Activated naive CD8-positive, alpha-beta T cell treated with anti-CD3 and anti-CD28 coated beads, Interleukin-2, amount 10 ng/mL, durations not matched to agents 7 days and 5 days (primary cell): ENCODE results near the gene TDRD6. TPM values are rescaled to one million over a fixed set of nuclear protein-coding genes. Genes with fewer than 3 reads are reported as not detected.

Experiments
- ATAC-seq: fragments of 150-1000 bp; cut with Tn5 transposase; one replicate; pipeline ENCODE4 v1.10.0; 2021; ENCODE audit warnings: low read depth, moderate library complexity
- POLR2A ChIA-PET: fragments of 350-600 bp; sonication (Branson Sonifier 250); formaldehyde crosslinking; loops from one replicate; lab custom pipeline; 2021; ENCODE audit warnings: antibody characterized with exemption; lab: Charles Lee
- DNase-seq: peaks from one replicate; pipeline ENCODE4 v3.0.0; 2021
- H3K27ac Mint-ChIP-seq: one replicate; pipeline ENCODE4 v1.8.0; 2022; ENCODE audit warnings: mild to moderate bottlenecking, mixed read lengths
- H3K27me3 Mint-ChIP-seq: one replicate; pipeline ENCODE4 v1.8.0; 2022; ENCODE audit warnings: mild to moderate bottlenecking, moderate library complexity, mixed read lengths
- H3K36me3 Mint-ChIP-seq: one replicate; pipeline ENCODE4 v1.8.0; 2021; ENCODE audit warnings: mild to moderate bottlenecking, mixed read lengths
- H3K4me1 Mint-ChIP-seq: one replicate; pipeline ENCODE4 v1.8.0; 2021; ENCODE audit warnings: mixed read lengths
- H3K4me3 Mint-ChIP-seq: one replicate; pipeline ENCODE4 v1.8.0; 2022; ENCODE audit warnings: mild to moderate bottlenecking, moderate library complexity, mixed read lengths
- H3K9me3 Mint-ChIP-seq: one replicate; pipeline ENCODE4 v1.8.0; 2021; ENCODE audit warnings: mixed read lengths
- total RNA-seq, 2 experiments: library from RNA; stranded (reverse); gene quantifications; one replicate each; pipeline ENCODE4 v1.2.3, GENCODE V29; 2021

The TDRD6 gene
- total RNA-seq, 2 experiments from 2014 or later = not detected

DNA sequence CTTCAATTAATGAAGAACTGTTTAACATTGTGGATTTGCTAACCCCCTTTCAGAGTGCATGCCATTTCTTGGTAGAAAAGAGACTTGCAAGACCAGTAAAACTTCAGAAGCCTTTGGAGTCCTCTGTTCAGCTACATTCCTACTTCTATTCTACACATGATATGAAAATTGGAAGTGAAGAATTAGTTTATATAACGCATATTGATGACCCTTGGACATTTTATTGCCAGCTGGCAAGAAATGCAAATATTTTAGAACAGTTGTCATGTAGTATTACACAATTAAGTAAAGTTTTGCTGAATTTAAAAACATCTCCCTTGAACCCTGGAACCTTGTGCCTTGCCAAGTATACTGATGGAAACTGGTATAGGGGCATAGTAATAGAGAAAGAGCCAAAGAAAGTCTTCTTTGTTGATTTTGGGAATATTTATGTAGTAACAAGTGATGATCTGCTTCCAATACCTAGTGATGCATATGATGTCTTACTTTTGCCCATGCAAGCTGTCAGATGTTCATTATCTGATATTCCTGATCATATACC lies 3.3 kb downstream of the TDRD6 start:
- Mint-ChIP-seq H3K9me3 (peaks cover 2% of the 10 kb centered on the region), H3K36me3 (no peaks in the 10 kb centered on the region), H3K4me3 (no peak overlapping the region), H3K4me1 (no peaks in the 10 kb centered on the region), H3K27ac (no peak overlapping the region), H3K27me3 (peaks cover 16% of the 10 kb centered on the region)
- POLR2A ChIA-PET = no interaction called here
- no peak for ATAC-seq
- DNase-seq = no peak

DNA sequence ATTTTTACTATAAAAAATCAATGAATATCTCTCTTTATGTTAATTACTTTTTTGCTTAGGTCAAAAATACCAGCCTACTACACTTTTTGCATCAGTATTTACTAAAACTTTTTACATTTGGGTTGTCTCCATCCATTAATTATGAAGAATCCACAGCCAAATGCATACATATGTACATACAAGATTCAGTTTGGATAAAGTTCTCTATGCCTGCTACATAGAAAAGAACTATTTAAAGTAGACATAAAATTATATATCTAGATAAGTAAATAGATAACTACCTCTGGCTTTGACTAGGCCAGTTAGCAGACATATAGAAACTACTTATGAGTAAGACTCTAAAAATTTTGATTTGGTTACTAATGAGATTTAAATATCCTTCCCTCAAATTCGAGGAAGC lies 12.3 kb downstream of the TDRD6 start:
- no peak overlapping the region for H3K4me3 Mint-ChIP-seq
- no peaks in the 10 kb centered on the region for H3K9me3 Mint-ChIP-seq
- ATAC-seq = no peak
- DNase-seq = no peak
- no peak overlapping the region for H3K27ac Mint-ChIP-seq
- H3K4me1 Mint-ChIP-seq = no peaks in the 10 kb centered on the region
- no peaks in the 10 kb centered on the region for H3K36me3 Mint-ChIP-seq
- peaks cover 30% of the 10 kb centered on the region for H3K27me3 Mint-ChIP-seq
- POLR2A ChIA-PET = no interaction called here

DNA sequence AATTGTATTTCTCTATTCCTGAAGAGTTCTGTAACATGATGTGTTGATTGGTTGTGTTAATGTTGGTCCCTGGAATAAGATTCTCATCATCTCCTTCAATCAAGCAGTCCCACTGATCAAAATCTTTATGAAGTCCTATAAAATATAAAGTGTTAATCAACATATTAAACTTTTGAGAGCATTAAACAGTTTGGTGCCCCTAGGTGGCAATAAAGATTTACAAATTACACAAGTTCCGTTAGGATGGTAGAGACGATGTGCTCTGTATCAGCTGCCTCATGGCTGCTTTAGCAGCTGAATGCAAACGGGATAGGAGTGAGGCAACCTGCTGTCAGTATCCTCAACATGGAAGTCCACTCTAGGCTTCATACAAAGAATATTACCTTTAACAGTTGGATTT lies 16.9 kb downstream of the TDRD6 start:
- Mint-ChIP-seq H3K27me3 (peaks cover 33% of the 10 kb centered on the region), H3K36me3 (no peaks in the 10 kb centered on the region), H3K4me3 (no peak overlapping the region), H3K27ac (no peak overlapping the region), H3K4me1 (peaks cover 2% of the 10 kb centered on the region), H3K9me3 (no peaks in the 10 kb centered on the region)
- ATAC-seq (no peak), DNase-seq (no peak)
- POLR2A ChIA-PET = no interaction called here

DNA sequence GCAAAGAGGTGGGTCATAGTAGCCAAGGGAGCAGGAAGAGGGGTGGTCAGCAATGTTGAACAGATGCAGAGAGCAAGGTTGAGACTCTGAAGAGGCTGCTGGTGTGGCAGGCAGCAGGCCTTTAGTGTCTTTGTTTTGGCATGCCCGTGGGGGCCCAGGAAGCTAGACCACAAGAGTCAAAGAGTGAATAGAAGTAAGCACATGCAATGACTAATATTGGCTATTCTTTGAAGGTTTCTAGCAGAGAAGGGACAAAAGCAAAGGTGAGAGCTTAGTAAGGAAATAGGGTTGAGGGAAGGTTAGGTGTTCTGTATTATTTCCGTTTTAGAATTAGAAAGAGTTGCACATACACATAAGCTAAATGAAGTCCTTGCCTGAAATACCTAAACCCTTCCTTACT lies 18.8 kb downstream of the TDRD6 start:
- Mint-ChIP-seq H3K36me3 (no peaks in the 10 kb centered on the region), H3K27ac (no peak overlapping the region), H3K4me1 (peaks cover 2% of the 10 kb centered on the region), H3K27me3 (peaks cover 34% of the 10 kb centered on the region), H3K4me3 (no peak overlapping the region), H3K9me3 (no peaks in the 10 kb centered on the region)
- DNase-seq (no peak), ATAC-seq (no peak)
- POLR2A ChIA-PET = no interaction called here

DNA sequence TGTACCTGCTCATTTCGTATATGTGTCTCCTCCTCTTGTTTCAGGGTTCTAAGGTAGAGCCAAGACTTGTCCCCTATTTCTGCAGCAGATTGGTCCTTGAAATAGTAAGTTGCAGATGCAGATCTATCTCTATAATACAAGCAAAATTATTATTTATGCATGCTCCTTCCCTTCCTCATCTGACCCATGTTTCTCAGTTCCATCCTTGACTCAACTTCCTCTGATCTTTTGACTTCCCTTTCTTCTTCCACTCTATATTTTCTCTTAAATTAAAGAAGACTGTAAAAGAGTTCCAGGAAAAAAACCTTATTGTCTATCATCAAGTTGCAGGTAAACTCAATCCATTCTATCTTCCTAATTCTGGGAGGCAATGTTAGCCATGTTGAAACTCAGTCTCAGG lies 23.8 kb downstream of the TDRD6 start:
- H3K27ac Mint-ChIP-seq = no peak overlapping the region
- no peaks in the 10 kb centered on the region for H3K9me3 Mint-ChIP-seq
- peaks cover 19% of the 10 kb centered on the region for H3K27me3 Mint-ChIP-seq
- H3K36me3 Mint-ChIP-seq = no peaks in the 10 kb centered on the region
- H3K4me3 Mint-ChIP-seq = no peak overlapping the region
- no peak for ATAC-seq
- no peak for DNase-seq
- H3K4me1 Mint-ChIP-seq = no peaks in the 10 kb centered on the region
- POLR2A ChIA-PET = no interaction called here

DNA sequence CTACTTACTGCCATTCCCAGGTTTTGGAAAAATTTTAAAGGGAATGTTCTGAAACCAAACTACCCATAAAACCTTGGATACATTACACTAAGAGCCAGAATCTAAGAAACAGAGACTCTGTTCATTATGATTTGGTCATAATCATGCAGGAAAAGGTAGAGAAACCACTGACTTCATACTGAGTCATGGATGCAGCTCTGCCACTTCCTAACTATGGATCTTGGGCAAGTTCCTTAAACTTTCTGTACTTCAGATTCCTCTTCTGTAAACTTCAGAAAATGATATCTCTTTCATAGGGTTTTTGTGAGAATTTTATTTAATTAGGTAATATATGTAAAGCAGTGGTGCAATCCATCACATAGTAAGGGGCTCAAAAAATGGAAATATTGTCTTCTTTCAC lies 27.5 kb downstream of the TDRD6 start:
- H3K36me3 Mint-ChIP-seq = no peaks in the 10 kb centered on the region
- ATAC-seq (no peak), DNase-seq (no peak)
- H3K4me1 Mint-ChIP-seq = no peaks in the 10 kb centered on the region
- POLR2A ChIA-PET = no interaction called here
- H3K27me3 Mint-ChIP-seq = peaks cover 11% of the 10 kb centered on the region
- no peak overlapping the region for H3K4me3 Mint-ChIP-seq
- H3K9me3 Mint-ChIP-seq = no peaks in the 10 kb centered on the region
- no peak overlapping the region for H3K27ac Mint-ChIP-seq

DNA sequence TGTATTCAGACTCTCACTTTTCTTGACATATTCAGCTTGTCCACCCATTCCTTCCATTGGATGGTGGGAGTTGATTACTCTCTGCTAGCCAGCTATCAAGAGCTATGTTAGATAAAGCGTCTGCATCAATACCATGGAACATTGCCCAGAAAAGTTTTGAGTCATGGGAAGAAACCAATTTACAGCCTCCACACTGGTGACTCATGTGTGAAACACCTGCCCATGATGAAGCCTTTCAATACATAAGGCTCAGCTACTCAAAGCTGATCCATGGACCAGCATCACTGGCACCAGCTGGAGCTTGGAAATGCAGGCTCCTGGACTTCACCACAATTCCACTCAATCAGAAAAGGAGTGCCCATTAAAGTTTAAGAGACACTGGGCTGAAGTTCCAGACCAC lies 31.4 kb downstream of the TDRD6 start:
- Mint-ChIP-seq H3K9me3 (no peaks in the 10 kb centered on the region), H3K27me3 (peaks cover 9% of the 10 kb centered on the region), H3K36me3 (no peaks in the 10 kb centered on the region), H3K27ac (no peak overlapping the region), H3K4me3 (no peak overlapping the region), H3K4me1 (no peaks in the 10 kb centered on the region)
- no peak for ATAC-seq
- POLR2A ChIA-PET = no interaction called here
- DNase-seq = no peak

DNA sequence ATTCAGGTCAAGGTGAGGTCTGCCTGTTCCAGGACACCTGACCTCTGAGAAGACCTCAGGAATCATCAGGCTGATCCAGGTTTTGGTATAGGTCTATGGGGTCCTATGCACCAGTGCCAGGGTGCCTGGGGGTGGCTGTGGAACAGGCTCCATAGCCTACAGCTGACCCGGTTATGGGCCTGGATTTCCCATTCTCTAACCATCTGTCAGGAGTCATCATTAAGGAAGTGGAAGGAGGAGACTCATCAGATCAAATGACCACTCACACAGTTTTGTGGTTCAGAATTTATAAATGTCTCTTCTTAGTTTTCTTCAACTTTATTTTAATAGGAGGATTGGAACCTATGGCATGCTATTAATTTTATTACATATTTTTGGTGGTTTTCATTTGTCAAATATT lies 32.7 kb downstream of the TDRD6 start:
- Mint-ChIP-seq H3K36me3 (no peaks in the 10 kb centered on the region), H3K4me1 (no peaks in the 10 kb centered on the region), H3K4me3 (no peak overlapping the region), H3K27ac (no peak overlapping the region), H3K9me3 (no peaks in the 10 kb centered on the region), H3K27me3 (peaks cover 10% of the 10 kb centered on the region)
- ATAC-seq (no peak), DNase-seq (no peak)
- POLR2A ChIA-PET = no interaction called here

DNA sequence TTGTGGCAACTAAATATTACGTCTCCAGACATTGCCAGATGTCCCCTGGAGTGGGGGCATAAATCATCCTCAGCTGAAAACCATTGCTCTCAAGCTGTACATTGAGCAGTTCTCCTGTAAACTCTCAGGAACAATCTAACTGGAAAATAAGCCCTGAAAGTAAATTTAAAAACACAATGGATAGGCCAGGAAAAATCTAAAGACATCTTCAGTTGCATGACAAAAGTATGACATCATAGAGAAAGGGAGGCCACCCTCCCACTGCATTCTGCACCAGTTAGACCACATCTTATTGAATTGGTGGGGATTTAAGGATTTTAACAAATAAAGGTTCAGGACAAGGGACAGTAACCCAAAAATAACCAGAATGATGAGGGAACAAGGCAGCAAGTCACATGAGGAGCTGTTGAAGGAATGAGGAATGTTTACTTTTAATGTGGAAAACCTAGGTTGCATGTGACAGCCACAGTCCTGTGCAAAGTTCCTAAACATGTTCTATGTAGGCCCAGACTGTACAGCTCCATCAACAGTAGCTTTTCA lies 42.2 kb downstream of the TDRD6 start:
- peaks cover 34% of the 10 kb centered on the region for H3K27me3 Mint-ChIP-seq
- no peak overlapping the region for H3K4me3 Mint-ChIP-seq
- H3K9me3 Mint-ChIP-seq = no peaks in the 10 kb centered on the region
- H3K27ac Mint-ChIP-seq = no peak overlapping the region
- POLR2A ChIA-PET = no interaction called here
- H3K36me3 Mint-ChIP-seq = no peaks in the 10 kb centered on the region
- ATAC-seq = no peak
- no peaks in the 10 kb centered on the region for H3K4me1 Mint-ChIP-seq
- no peak for DNase-seq

DNA sequence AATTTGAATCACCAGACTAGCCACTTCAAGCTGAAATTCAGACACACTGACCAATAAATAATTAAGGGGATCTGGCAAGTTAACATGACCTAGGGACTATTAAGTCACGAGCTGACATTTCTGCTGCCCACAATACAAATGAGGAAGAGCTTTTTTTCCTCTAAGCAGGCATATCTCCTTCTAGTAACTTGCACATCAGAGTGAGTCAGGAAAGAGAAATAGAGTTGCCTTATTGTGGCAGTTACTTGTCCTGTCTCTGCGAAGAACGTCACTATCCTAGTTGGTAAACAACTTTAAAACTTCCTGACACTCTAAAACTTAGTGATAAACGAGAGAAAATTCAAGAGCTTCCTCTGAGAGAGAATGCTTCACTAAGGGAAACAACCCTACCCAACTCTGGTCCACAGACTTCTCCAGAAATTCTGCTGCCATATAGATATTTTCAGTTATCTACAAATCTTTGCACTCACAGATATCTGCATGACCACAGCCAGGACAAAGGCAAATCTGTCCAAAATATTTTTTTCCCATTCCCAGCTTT lies 43.3 kb downstream of the TDRD6 start:
- no peak overlapping the region for H3K4me3 Mint-ChIP-seq
- POLR2A ChIA-PET = no interaction called here

DNA sequence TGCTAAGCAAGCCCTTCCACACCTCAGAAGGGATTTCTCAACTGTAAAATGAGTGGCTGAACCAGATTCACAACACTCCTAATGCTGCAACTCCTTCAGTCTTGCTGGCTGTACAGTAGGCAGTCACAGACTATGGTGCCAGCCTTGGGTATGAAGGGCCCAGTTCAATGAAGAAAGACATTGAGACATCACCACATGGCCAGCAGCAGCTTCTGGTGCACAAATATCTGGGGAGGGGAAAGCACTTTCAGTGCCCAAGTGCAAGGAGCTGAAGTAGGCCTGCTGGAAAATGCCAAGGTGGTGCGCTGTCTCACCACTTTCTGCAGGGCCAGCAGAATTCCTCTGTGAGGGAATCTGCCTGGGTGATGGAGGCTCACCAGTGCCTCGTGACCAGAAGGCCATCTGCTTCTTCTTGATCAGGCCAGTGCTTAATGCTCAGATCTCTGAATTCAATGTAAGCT lies 45.7 kb downstream of the TDRD6 start:
- DNase-seq (no peak), ATAC-seq (no peak)
- POLR2A ChIA-PET = no interaction called here
- Mint-ChIP-seq H3K27ac (no peak overlapping the region), H3K36me3 (no peaks in the 10 kb centered on the region), H3K4me1 (no peaks in the 10 kb centered on the region), H3K9me3 (no peaks in the 10 kb centered on the region), H3K27me3 (peaks cover 50% of the 10 kb centered on the region), H3K4me3 (no peak overlapping the region)

More for the DNA sequence above, 43.3 kb downstream of the TDRD6 start:
- H3K27me3 Mint-ChIP-seq = peaks cover 41% of the 10 kb centered on the region
- no peaks in the 10 kb centered on the region for H3K36me3 Mint-ChIP-seq
- ATAC-seq = no peak
- no peaks in the 10 kb centered on the region for H3K4me1 Mint-ChIP-seq
- no peak for DNase-seq
- no peaks in the 10 kb centered on the region for H3K9me3 Mint-ChIP-seq
- H3K27ac Mint-ChIP-seq = no peak overlapping the region

DNA sequence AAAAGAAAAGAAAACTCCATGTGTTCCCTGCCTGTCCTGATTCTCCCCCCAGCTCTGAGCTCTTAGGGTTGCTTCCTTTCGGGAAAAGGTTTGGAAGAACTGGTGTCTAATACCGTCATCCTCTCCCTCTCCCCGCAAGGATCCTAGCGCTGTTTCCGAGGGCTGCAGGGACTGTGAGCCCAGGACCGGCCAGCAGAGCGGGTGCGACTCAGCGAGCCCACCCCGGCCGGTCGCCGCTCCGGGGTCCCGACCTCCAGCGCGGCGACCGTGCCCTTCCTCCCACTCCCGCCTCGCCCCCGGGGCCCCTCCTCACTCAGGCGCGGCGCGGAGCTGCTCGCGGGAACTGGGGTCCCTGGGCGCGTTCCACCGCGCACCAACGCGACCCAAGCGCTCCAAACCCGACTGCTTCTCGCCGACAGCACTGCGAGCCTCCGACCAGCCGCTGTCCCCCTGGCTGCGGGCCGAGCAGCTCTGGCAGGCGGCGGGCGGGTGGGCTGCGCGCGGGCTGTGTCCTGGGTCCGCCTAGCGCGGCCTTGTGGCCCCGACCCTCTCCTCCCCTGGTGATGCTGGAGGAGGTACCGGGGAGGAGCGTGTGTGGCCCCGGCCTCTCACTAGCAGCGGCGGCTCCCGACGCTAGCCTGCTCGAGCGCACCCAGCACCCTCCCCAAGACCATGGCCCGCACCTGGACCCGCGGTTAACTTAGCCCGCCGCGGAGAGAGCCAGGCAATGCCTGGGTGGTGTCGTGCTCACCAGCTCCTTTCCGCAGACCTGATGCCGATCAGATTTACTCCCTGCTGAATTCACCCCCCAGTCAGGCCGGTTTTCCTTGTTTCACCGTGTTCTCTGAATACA lies 47.4 kb downstream of the TDRD6 start, which contains the start of gene PLA2G7:
Gene PLA2G7 (minus strand): TSS at position 509 of the 853 bp plus-strand sequence. CDS start 12,484 bp downstream, outside the sequence.
- POLR2A ChIA-PET = no interaction called here
- no peak for ATAC-seq
- peaks cover 48% of the 10 kb centered on the region for H3K27me3 Mint-ChIP-seq
- H3K9me3 Mint-ChIP-seq = no peaks in the 10 kb centered on the region
- H3K4me3 Mint-ChIP-seq = peak within 1 kb of the TSS; percentile 52
- no peaks in the 10 kb centered on the region for H3K36me3 Mint-ChIP-seq
- no peak within 1 kb of the TSS for H3K27ac Mint-ChIP-seq
- DNase-seq = no peak
- H3K4me1 Mint-ChIP-seq = no peaks in the 10 kb centered on the region

DNA sequence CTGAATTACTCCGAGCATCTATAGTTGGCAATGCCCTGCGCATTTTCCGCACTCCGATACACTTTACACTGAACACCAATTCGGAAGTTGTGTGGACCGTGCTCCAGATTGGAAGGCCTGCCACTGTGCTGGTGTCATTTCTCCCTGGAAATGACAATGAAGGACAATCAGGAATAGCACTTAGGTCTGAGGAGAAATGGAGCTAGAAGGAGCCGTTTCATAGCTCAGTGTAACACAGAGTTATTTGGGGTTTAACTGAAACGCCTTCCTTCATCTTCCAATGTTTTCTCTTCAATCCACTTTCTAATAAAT lies 48.0 kb downstream of the TDRD6 start:
- Mint-ChIP-seq H3K4me3 (no peak overlapping the region), H3K4me1 (no peaks in the 10 kb centered on the region), H3K9me3 (no peaks in the 10 kb centered on the region), H3K36me3 (no peaks in the 10 kb centered on the region), H3K27ac (no peak overlapping the region), H3K27me3 (peaks cover 49% of the 10 kb centered on the region)
- no peak for ATAC-seq
- DNase-seq = no peak
- POLR2A ChIA-PET = no interaction called here

DNA sequence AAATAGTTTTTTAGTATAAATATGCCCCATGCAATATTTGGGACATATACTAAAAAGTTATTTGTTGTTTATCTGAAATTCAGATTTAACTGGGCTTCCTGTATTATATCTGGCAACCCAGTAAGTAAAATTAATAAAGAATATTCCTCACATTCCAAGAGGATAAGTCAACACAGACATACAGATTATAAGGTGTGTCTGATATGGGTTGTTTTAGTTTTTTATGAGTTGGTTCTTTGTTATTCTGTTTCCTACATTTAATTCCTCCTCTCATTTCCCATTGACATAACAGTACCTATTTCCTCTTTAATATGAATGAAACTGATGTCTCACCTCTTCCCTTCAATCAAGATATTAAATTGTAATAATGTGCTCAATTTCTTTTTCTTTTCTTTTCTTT lies 49.2 kb downstream of the TDRD6 start:
- Mint-ChIP-seq H3K4me3 (no peak overlapping the region), H3K36me3 (no peaks in the 10 kb centered on the region), H3K4me1 (no peaks in the 10 kb centered on the region), H3K9me3 (no peaks in the 10 kb centered on the region), H3K27ac (no peak overlapping the region), H3K27me3 (peaks cover 46% of the 10 kb centered on the region)
- no peak for ATAC-seq
- POLR2A ChIA-PET = no interaction called here
- DNase-seq = no peak
